Measurements from ENCODE around the gene MFGE8.
"Not testable (repeated sequence)": the region's sequence is repeated elsewhere in the genome, so short reads cannot be mapped to it uniquely, and the experiment has no call there.

GRCh38 chr15:88925648-88926047 is 12.5 kb upstream of the MFGE8 start:
- not testable (repeated sequence) for TF ChIP-seq TAF1 (IDR thresholded peaks at IDR 0.05; ENCODE audit: borderline replicate concordance, low read depth, low read length); RAD21 (IDR thresholded peaks at IDR 0.05; ENCODE audit: low read length)

All from SK-N-SH (cell line).